Osteoblast (primary cell): ENCODE data around the gene SORCS2. TPM values are rescaled to one million over a fixed set of nuclear protein-coding genes. Genes with fewer than 3 reads are reported as not detected.

Source experiments
- DNase-seq: peaks from one replicate; pipeline ENCODE4 v3.0.0; 2011; ENCODE audit warnings: low spot score, mixed read lengths; ENCODE audit not compliant: insufficient read length; ENCODE audit errors: missing footprints
- H2AFZ ChIP-seq: 2 replicates; pipeline ENCODE4 v1.6.0; 2011; ENCODE audit warnings: mild to moderate bottlenecking, low read length
- H3K27ac ChIP-seq: 2 replicates; pipeline ENCODE4 v1.5.1; 2011; ENCODE audit warnings: mild to moderate bottlenecking, low read depth, low read length, moderate library complexity
- H3K27me3 ChIP-seq: 2 replicates; pipeline ENCODE4 v1.6.0; 2012; ENCODE audit warnings: mild to moderate bottlenecking, control low read depth, inconsistent platforms, low read length, moderate library complexity; ENCODE audit not compliant: insufficient read depth
- H3K36me3 ChIP-seq: 2 replicates; pipeline ENCODE4 v1.5.1; 2011; ENCODE audit warnings: mild to moderate bottlenecking, low read length, control low read depth, moderate library complexity; ENCODE audit not compliant: insufficient read depth
- H3K4me1 ChIP-seq: 2 replicates; pipeline ENCODE4 v1.5.1; 2011; ENCODE audit warnings: mild to moderate bottlenecking, low read length, control low read depth, moderate library complexity; ENCODE audit not compliant: insufficient read depth
- H3K4me2 ChIP-seq: 2 replicates; pipeline ENCODE4 v1.6.0; 2011; ENCODE audit warnings: mild to moderate bottlenecking, low read length; ENCODE audit not compliant: insufficient read depth
- H3K4me3 ChIP-seq: fragments of 200-600 bp; sonication (generic); 3 replicates; pipeline ENCODE4 v1.5.1; 2012; ENCODE audit warnings: mild to moderate bottlenecking, low read length, inconsistent platforms; ENCODE audit not compliant: insufficient read depth
- H3K79me2 ChIP-seq: 2 replicates; pipeline ENCODE4 v1.6.0; 2012; ENCODE audit warnings: mild to moderate bottlenecking, low read length, control low read depth, inconsistent platforms; ENCODE audit not compliant: insufficient read depth
- H3K9me3 ChIP-seq: 2 replicates; pipeline ENCODE4 v1.5.1; 2011; ENCODE audit warnings: low read depth, low read length, control low read depth
- H4K20me1 ChIP-seq: 2 replicates; pipeline ENCODE4 v1.6.0; 2012; ENCODE audit warnings: mild to moderate bottlenecking, low read length, control low read depth; ENCODE audit not compliant: insufficient read depth
- total RNA-seq: library from RNA; depleted of rRNA; stranded (reverse); fragments of >200 nt; gene quantifications from 2 replicates; pipeline ENCODE4 v1.2.3, GENCODE V29; 2012
- TF ChIP-seq, protein P1 (sequence below): IDR thresholded peaks from 2 replicates; pipeline ENCODE4 v1.5.1; 2011; ENCODE audit warnings: mild to moderate bottlenecking, low read depth, low read length, moderate library complexity; ENCODE audit errors: extremely low read depth

Gene SORCS2
- total RNA-seq, 1 donor: 9.0 TPM

DNA sequence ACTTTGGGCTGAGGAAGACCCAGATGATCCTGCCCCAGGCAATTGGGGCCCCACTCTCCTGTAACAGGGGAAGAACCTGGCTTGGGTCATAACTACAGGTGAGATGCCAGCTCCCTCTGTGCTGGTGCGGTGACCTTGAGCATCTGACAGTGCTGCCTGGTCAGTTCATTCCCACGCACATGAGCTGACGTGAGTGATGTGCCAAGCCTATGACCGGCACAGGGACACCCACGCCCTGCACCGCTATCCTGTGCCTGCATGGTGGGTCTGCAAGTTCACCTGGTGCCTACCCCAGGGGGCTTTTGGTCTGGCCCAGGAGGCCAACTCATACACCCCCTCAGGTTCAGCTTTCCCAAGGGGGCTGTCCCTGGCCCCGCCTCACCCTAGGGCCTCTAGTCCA, 366.1 kb downstream of the SORCS2 start:
- Histone ChIP-seq H3K27me3 (no peaks in the 10 kb centered on the region), H3K4me3 (no peak overlapping the region), H3K27ac (no peak overlapping the region), H2AFZ (no peak overlapping the region), H3K36me3 (no peaks in the 10 kb centered on the region), H4K20me1 (no peaks in the 10 kb centered on the region), H3K79me2 (no peaks in the 10 kb centered on the region), H3K4me1 (peaks cover 9% of the 10 kb centered on the region), H3K4me2 (no peak overlapping the region), H3K9me3 (peaks cover 7% of the 10 kb centered on the region)
- DNase-seq: no peak
- TF ChIP-seq, protein P1, sequence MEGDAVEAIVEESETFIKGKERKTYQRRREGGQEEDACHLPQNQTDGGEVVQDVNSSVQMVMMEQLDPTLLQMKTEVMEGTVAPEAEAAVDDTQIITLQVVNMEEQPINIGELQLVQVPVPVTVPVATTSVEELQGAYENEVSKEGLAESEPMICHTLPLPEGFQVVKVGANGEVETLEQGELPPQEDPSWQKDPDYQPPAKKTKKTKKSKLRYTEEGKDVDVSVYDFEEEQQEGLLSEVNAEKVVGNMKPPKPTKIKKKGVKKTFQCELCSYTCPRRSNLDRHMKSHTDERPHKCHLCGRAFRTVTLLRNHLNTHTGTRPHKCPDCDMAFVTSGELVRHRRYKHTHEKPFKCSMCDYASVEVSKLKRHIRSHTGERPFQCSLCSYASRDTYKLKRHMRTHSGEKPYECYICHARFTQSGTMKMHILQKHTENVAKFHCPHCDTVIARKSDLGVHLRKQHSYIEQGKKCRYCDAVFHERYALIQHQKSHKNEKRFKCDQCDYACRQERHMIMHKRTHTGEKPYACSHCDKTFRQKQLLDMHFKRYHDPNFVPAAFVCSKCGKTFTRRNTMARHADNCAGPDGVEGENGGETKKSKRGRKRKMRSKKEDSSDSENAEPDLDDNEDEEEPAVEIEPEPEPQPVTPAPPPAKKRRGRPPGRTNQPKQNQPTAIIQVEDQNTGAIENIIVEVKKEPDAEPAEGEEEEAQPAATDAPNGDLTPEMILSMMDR: no peak

DNA sequence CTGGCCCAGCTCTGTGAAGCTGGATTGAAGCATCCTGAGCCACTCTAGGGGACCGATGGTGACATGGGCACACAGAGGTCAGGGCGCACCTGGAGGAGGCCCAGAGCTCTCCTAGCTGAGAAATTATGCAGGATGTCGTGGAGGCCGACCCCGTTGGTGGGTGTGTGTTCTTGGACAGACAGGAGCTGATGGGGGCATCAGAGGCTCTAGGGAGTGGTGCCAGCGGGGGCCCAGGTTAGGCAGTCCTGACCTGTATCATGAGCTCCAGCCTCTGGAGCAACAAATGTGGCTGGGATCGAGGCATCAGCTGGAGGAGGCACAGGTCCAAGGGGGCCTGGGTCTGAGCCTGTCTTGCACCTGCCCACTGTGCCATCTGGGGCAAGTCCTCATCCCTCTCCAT, 367.0 kb downstream of the SORCS2 start:
- H3K4me1 ChIP-seq: peaks cover 9% of the 10 kb centered on the region
- H3K9me3 ChIP-seq: peaks cover under 1% of the 10 kb centered on the region
- H3K4me2 ChIP-seq: no peak overlapping the region
- no peaks in the 10 kb centered on the region for H3K79me2 ChIP-seq
- no peaks in the 10 kb centered on the region for H3K36me3 ChIP-seq
- no peak for DNase-seq
- no peak overlapping the region for H3K4me3 ChIP-seq
- H3K27ac ChIP-seq: no peak overlapping the region
- no peaks in the 10 kb centered on the region for H4K20me1 ChIP-seq
- no peak overlapping the region for H2AFZ ChIP-seq
- no peaks in the 10 kb centered on the region for H3K27me3 ChIP-seq
- TF ChIP-seq, protein P1: no peak

DNA sequence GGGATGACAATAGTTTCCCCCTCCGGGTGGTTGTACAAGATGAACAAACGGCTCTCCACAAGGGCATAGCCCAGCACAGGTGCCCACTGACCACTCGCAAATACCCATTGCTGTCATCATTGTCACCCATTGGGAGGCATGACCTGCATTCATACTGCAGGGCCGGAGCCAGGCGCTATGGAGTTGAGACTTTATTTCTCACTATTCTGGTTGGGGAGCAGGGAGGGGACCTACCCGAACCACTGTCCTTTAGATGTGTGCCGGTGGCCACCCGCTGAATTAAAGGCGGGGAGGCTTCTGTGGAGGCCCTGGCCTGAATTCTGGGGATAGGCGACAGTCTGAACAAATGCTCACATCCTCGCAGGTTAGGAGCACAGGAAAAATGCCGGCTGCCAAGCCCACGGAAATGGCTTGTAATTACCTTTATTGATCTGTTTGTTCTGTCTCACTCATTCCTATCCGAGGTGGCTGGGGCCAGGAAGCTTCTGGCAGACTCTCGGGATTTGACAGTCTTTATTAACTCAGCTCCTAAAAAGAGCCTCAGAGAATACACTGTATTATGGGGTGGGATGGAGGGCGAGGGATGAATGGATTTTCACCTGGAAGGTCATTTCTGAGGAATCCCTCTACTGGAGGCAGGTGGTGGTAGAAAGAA, 367.5 kb downstream of the SORCS2 start:
- Histone ChIP-seq H2AFZ (no peak overlapping the region), H3K4me3 (no peak overlapping the region), H3K4me2 (no peak overlapping the region), H3K9me3 (no peaks in the 10 kb centered on the region), H3K36me3 (no peaks in the 10 kb centered on the region), H3K4me1 (peaks cover 9% of the 10 kb centered on the region), H3K79me2 (no peaks in the 10 kb centered on the region), H3K27ac (no peak overlapping the region), H4K20me1 (no peaks in the 10 kb centered on the region), H3K27me3 (no peaks in the 10 kb centered on the region)
- TF ChIP-seq, protein P1: no peak
- no peak for DNase-seq

DNA sequence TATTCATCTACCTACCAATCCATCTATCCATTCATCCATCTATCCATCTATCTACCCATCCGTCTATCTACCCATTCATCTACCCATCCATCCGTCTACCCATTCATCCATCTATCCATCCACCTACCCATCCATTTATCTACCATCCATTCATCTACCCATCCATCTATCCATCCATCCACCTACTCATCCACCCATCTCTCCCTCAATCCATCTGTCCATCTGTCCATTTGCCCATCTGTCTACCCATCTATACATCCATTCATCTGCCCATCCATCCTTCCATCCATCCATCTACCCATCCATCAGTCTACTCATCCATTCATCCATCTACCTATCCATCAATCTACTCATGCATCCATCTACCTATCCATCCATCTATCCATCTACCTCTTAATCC, 369.2 kb downstream of the SORCS2 start:
- Histone ChIP-seq H3K4me3 (no peak overlapping the region), H3K27me3 (no peaks in the 10 kb centered on the region), H3K27ac (no peak overlapping the region), H2AFZ (no peak overlapping the region), H3K36me3 (no peaks in the 10 kb centered on the region), H3K4me1 (peaks cover 9% of the 10 kb centered on the region), H3K79me2 (no peaks in the 10 kb centered on the region), H3K9me3 (no peaks in the 10 kb centered on the region), H4K20me1 (no peaks in the 10 kb centered on the region), H3K4me2 (no peak overlapping the region)
- DNase-seq: no peak
- TF ChIP-seq, protein P1: no peak
